NCI-H146 (cell line): Measurements from ENCODE around the gene CCND3.
A peak's percentile ranks its signal among the peaks of the same experiment; 100 is the strongest.
"Not testable (repeated sequence)": the region's sequence is repeated elsewhere in the genome, so short reads cannot be mapped to it uniquely, and the experiment has no call there.

Experiments
- DNase-seq: peaks from one replicate; lab custom pipeline; 2025; lab: John Stamatoyannopoulos, UW

The CCND3 gene

DNA sequence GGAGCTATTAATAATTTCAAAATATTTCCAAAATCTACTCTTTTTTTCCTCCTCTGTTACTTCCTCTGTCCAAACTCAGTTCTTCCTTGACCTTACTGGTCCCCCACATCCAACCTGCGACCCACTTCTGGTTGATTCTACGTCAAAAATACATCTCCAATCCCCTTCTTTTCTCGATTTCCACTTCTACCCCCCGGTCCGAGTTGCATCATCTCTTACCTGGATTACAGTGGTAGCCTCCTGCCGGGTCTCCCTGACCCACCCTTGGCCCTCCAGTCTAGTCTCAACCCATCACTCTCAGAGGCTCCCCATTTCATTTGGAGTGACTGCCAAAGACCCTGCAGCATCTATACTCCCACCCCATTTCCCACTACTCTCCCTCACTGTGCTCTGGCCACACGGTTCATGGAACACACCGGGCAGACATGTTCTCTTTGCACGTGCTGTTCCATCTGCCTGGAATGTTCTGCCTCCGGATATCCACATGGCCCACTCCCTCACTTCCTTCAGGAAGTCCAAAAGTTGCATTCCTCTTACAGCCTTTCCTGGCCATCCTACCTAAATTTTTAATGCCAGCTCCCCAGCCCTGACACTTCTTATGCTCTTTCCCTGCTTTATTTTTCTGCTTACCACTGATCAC, 6.1 kb upstream of the CCND3 start:
- DNase-seq = no peak

DNA sequence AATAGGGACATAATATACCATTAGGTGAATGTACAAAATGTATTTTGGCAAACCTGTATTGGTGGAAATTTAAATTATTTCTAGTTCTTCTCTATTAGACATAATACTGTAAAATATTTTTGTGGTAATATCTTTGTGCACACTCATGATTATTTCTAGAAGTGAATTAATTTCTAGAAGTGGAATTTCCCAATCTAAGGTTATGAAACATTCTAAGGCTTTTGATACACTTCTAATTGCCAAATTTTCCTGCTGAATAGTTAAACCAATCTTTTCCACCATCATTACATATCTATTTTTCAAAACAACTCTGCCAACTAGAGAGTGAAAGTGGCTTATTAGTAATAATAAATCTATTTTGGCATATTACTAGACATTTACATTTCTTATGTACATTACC, 1.8 kb upstream of the CCND3 start:
- DNase-seq = no peak

DNA sequence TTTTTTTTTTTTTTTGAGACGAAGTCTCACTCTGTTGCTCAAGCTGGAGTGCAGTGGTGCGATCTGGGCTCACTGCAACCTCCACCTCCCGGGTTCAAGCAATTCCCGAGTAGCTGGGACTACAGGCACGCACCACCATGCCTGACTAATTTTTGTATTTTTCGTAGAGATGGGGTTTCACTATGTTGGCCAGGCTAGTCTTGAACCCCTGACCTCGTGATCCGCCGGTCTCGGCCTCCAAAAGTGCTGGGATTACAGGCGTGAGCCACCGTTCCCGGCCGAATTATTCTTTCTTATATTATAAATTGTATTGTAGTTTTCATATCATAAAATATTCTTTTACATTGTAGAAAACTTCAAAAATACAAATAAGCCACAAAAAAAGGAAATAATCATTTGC, 1.3 kb upstream of the CCND3 start:
- not testable (repeated sequence) for DNase-seq

DNA sequence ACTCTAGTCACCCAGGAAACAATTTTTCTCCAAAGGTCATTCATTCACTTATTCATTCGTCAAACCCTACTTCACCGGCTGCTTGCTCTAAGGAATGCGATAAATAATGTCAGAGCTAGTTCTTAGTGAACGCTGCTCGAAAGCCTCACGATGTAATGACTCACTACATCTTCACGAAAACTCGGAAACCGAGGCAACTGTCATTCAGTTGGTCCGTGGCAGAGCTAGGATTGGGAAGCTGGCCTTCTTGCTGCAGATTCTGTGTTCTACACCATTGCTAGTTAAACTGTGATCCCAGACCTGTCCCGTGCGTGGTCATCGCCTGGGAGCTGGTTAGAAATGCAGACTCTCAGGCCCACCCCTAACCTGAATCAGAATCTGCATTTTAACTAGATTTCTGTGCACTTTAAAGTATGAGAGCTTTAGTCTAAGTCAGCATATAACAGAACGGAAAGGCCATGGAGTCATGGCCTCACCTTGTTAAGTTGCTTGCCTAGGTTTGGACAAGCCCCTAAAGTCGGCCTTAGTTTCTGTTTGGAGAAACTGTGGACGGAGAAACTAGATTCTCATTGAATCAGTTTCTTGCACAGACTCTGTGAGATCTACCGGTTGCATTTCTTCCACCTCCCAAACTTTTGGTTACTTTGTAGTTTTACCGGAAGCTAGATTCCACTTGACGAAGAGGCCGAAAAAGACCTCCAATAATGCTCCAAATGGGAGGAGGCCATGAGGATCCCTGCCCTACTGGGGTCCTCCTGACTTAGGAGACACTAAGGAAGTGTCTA, 651 bp upstream of the CCND3 start:
- DNase-seq = no peak

DNA sequence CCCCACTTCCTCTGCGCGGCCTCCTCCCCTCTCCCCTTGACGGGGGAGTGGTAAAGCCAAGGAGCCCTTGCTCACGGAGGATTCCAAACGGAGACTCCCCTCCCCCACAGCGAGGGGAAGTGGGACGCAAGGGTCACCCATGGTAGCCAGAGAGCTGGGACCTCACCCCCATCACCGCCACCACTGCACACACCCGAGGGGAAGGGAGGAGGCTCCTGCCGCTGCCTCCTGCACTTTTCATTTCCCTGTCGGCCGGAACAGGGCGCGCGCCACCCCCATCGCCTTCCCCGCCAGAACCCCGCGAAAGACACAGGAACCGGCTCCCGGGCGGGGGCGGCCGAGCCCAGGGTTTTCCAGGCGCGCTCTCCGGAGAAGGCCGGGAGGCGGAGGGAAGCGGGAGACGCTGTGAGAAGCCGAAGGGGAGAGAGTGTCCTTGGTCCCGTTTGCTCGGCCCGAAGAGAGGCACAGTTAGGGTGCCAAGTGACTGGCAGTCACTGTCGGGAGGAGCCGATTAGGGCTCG, 789 bp downstream of the CCND3 start:
- DNase-seq = peak; percentile 65

DNA sequence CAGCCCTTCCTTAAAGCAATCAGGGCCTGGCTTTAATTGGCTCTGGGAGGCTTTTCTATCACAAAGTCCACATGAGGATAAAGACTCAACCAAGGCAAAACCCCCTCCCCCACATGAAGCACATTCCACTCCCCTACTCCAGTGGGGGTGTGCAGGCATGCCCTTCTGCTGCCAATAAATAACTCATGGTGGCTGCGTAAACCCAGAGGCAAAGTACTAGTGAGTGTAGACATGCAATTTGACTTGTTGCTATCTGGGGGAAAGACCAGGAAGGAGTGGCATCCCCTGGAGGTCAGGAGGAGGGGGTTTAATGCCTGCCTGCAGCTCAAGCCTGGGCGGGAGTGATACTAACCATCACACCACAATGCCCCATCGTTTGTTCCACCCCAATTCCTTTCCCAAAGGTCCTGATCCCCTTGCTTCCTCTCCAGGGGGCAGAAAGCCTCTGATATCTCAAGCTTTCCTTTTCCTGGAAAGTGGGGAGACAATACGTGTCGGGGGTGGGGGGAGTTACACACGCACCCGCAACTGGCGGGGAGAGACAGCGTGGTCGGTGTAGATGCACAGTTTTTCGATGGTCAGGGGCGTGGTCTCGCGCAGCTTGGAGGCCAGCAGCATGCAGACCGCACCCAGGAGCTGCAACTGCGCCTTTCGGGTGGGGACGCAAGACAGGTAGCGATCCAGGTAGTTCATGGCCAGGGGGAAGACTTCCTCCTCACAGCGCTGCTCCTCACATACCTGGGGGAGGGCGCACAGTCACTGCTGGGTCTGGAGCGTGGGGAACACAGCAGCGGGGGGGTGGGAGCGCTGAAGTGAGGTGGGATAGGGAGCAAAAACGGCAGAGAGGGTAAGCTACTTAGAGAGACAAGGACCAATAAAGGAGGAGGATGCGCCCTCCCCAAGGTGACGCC, 1.5 kb downstream of the CCND3 start:
- no peak for DNase-seq

DNA sequence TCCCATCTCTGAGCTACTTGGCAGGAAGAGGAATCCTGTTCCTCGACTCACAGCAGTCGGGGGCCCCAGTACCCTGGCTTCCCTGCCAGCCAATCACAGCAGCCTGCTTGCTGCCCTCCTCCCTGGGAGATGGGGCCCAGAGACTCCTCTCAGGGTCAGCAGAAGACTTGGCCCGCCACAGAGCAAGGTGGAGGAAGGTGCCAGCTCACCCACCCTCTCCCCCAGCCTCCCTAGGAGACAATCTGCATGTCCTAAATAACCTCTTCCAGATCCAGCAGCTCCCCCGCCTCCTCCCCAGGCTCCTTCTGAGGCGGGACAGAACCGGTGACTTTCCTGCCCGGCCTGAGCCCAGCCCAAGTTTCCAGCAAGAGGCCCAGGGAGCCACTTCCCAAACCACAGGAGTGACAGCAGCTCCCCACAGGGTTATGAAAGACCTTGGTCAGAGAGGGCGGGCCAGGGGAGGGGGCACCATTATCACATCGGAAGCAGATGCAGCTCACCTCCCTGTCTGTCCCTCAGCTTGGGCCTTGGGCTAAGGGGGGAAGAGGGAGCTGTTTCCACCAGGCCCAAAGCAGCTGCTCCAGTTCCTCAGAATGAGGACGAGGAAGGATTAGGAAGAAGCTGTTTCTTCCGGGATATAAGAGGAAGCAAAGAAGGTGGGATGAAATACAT, 2.3 kb downstream of the CCND3 start:
- no peak for DNase-seq

DNA sequence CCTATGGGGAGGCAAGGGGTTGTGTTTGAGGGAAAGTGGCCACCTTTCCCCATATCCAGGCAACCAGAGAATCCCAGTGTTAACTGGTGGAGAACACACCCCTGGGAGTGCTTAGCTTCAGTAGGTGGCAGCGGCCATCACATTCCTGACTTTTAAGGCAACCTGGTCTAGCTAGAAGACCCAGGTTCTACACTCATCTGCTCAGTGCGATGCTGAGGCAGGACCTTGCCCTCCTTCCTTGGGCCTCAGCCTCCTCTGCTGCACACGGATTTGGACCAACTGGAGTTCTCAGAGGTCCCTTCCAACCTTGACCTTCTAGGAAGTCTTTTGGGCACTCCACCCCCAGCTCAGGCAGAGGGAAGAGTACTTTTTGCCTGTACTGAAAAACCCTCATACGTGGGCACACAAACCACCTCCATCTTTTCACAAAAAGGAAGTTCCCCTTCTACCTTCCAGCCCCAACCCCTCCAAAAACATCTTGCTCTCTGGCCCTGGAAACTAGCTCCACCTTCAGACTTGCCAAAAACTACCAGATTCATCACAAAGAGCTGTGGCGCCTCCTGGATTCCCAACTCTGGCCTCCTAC, 2.9 kb downstream of the CCND3 start:
- no peak for DNase-seq

DNA sequence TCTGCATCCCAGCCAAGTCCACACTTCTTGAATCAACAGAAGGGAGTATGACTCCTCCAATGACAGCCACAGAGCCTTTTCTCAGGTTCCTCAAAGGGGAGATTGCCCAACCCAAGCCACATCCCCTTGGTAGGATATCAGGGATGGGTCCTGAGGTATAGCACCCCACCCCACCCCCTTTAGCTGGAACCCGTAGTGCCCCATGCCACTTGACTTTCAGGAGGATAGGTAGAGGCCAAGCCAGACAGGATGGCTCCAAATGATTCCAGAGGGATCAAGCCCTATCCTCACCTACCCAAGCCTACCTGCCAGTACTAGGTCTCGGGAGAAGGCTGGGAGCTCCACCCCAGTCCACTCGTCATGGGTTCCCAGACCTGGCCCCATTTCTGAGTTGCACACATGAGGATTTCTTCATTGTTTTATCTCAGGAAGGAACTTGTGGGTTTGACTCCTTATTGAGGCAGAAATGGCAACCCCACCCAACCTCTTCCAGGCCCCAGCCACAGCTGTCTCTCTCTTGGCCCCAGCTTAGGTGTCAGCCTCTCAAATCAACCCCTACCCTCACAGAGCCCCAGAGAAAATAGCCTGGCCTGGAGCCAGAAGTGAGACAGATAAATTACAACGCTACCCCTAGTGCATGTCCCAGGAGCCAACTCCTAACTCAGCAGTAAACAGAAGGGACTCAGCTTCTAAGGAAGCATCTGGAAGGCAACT, 3.6 kb downstream of the CCND3 start:
- no peak for DNase-seq

DNA sequence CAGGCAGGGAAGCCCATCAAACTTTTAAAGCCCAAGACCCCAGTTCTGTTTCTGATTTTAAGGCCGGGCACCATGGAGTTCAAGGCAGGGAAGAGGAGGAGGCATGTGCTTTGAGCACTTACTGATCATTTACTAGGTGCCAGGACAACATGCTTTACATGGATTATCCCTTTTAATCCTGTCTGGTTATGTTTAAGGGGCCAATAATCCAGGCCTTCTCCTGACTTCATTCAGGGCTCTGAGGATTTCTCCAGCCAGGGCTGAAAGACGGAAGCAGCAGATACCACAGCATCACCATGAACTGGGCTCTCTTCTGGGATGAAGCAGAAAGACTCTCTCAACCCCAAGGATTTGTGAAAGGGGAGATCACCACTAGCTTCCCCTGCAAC, 4.1 kb downstream of the CCND3 start:
- no peak for DNase-seq

DNA sequence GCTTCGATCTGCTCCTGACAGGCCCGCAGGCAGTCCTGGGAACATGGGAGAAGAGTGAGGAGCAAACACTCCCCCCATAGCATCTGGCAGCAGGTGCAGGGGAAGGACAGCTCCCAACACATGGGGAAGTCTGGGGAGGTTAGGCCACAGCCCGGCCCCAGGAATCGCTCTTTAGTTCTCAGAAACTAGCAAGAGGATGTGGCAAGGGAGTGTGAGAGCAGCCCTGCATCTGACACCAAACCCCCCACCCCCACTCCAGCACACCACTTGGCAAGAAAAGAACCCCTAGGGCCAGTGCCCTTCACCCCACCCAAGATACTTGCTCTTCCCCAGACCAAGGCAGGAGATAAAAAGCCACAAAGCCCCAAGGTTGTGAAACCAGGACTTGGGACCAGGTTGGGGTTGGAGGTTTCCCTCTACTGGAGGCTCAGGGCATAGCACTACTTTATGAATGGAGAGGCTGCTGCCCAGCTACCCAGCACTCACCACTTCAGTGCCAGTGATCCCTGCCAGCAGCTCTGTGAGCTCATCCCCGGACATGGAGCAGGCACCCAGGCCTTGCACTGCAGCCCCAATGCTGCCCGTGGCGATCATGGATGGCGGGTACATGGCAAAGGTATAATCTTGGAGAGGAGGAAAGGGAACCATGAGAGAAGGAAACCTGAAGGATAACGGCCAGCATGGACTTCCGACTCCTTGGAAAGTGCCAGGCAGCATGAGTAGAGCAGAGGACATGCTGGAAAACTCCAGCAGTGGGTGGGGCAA, 5.4 kb downstream of the CCND3 start:
- DNase-seq = peak; percentile 73

DNA sequence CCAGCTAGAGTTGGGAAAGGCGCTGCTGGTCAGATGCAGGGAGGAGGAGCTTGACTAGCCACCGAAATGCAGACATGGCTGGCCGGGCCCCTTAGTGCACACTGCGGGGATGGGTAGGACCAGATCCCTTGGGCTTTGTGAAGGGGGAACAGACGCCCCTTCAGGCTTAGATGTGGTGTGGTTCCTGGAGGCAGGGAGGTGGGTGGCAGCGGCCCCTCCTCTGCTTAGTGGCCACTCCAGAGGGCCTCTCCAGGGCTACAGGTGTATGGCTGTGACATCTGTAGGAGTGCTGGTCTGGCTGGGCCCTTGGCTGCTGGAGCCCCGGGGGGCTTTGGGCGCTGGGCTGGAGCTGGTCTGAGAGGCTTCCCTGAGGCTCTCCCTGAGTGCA, 5.9 kb downstream of the CCND3 start:
- DNase-seq = no peak

DNA sequence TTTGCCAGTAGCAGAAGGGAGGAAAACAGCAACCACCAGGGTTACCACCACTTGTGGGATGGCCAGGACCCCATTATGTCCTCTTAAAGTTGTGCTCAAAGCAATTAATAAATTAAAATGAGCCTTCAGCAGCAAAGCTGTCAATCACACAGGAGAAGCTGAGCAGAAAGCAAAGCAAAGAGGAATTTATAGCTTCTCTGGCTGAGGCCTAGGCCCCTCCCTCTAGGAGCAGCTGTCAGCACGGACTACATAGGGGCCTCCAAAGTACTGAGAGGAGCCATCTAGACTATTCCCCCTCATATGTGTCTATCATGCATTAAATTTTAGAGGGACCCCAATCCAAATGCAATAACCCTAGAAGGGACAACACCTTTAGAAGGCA, 6.4 kb downstream of the CCND3 start:
- no peak for DNase-seq

DNA sequence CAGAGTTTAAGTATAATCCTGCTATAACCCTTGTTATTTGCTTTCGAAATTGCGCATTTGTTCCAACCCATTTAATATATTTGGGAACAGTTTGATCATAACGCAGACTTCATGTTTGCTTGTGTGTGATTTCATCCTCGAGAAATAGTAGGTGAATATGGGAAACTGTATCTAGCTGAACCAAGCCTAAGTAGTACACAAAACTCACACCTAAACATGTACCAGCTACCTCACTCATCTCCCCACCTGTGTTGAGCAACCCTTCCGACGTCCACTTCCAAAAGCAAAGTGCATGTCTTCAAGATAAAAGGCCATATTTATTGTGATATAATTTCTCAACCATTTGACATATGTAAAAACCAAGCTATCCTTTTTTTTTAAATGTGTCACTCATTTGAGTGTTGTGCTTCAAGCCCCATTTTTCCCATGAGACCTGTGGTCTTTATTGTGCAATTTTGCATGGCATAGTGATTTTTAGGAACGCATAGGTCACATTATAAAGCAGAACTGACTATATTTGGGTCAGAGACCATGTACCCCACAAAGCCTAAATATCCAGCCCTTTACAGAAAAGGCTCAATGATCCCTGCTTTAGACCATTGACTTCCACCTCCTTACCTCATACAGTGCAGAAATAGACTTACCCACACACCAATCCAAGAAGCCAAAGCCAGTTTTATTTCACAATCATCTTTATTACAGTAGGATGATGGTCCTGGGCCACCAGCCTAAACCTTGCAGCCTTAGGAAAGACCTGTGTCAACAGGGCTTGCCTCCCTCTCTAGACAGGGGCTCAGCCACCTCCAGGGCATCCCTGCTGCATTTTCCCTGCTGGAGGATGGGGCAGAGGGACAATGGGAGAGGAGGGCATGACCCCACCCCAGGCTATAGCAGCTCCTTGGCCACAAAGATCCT, 7.1 kb downstream of the CCND3 start:
- no peak for DNase-seq

DNA sequence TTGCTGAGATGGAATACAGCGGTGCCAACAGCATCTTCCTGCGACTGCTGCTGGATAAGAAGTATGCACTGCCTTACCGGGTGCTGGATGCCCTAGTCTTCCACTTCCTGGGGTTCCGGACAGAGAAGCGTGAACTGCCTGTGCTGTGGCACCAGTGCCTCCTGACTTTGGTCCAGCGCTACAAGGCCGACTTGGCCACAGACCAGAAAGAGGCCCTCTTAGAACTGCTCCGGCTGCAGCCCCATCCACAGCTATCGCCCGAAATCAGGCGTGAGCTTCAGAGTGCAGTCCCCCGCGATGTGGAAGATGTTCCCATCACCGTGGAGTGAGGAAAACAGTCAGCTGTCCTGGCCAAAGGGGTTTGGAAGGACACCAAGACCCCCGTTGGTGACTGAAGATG, 9.2 kb downstream of the CCND3 start:
- no peak for DNase-seq

DNA sequence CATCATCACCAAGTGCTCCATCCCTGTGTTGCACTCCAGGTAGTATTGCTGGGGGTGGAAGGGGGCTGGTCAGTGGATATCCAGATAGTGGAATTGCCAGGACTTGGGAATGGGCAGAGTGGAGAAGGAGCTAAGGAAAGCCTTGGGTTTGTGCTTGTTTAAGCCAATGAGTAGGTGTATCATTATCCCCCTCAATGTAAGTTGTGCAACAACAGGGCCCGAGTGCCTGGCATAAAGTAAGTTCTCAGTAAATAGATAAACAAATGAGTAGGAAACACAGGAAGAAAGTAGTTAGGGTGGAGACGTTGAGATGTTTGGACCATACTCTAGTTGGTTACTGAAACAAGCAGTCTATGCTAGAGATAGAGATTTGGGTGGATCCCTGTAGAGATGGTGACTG, 9.8 kb downstream of the CCND3 start:
- no peak for DNase-seq

DNA sequence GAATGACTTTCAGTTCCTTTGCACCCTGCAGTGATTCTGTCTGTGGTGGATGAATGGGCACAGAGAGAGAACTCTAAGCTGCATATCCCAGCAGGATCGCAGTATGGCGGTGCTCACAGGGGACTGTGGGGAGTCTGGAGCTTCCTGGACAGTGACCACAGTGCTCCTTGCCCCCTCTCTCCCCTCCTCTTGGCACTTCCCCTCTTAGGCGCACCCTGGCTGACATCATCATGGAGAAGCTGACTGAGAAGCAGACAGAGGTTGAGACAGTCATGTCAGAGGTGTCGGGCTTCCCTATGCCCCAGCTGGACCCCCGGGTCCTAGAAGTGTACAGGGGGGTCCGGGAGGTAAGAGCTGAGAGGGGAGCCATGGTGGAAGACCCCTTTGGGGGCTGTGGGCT, 11.7 kb downstream of the CCND3 start:
- no peak for DNase-seq

DNA sequence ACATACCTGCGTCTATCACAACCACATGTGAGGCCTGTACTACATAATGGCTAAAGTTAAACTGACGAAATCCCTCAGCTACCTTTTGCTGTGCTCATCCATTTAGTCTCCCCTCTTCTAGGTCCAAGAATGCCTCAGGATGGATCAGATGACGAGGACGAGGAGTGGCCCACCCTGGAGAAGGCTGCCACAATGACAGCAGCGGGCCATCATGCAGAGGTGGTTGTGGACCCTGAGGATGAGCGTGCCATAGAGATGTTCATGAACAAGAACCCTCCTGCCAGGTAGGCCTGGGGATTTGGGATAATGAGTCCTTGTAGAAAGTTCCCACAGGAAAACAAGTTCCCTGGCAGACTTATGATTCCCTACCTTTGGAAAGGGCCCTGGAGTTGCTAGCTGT, 14.4 kb downstream of the CCND3 start:
- no peak for DNase-seq

DNA sequence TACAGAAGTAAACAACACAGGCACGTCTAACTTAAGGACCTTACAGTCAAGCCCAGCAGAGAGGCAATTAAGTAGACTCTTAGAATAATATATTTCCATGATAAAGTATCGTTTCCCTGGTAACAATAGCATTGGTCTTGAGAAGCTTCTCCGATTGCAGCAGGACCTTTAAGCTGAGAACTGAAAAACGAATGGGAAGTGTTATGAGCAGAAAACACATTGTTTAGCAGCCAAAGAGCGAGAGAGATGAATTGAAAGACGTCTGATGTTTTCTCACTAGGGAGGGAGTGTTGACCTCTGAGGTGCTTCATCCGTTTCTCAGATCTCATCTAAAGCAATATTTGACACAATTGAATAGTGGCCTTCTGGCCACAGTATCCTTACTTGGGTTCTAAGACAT, 19.5 kb downstream of the CCND3 start:
- no peak for DNase-seq

DNA sequence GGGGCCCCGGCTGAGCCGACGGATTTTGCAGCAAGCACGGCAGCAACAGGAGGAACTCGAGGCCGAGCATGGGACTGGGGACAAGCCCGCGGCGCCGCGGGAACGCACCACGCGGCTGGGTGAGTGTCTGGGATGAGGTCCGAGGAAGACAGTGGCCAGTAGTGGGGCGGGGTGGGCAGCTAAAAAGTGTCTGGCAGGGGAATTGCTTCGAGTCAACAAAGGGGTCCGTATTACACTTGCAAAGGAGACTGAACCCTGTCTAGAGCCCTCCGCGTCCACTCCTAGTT, 20.0 kb downstream of the CCND3 start:
- DNase-seq = peak; percentile 76
